Astrocyte of the cerebellum (primary cell): ENCODE measurements around the gene AQP12A.

Experiments used
- DNase-seq: peaks from one replicate; pipeline ENCODE4 v3.0.0-alpha.2; 2011; ENCODE audit warnings: low read depth
- H3K4me3 ChIP-seq: 2 replicates; pipeline ENCODE4 v1.5.1; 2011; ENCODE audit warnings: mild to moderate bottlenecking, low read depth, low read length, moderate library complexity
- CTCF ChIP-seq: IDR thresholded peaks from 2 replicates; pipeline ENCODE4 v1.5.1; 2012; ENCODE audit warnings: low read length, low read depth, moderate library complexity, mild to moderate bottlenecking; ENCODE audit errors: missing control alignments
- in situ Hi-C: cut with HindIII; loops from 2 replicates; pipeline ENCODE4 v1.10.0; 2017; ENCODE audit warnings: low sequenced_read_pairs

AQP12A gene

DNA sequence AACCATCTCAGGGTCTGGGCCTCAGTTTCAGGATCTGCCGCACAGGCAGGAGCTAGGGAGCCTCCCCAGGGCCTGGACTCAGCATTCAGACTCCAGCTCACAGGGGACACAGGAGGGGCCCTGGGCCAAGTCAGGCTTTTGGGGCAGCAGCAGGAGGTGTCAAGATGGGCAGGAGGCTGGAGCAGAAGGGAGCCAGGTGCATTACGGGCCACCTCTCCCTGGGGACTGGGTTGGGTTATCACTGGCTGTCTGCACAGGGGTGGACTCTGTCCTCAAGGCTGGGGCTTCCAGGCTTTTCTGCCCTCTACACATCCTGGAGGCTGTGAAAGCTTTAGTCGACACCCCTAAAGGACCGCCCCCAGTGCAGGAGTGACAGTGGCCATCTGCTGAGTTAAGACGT lies 20.0 kb downstream of the AQP12A start:
- H3K4me3 ChIP-seq, result no peak overlapping the region
- no peak for DNase-seq
- no peak for TF ChIP-seq CTCF
- in situ Hi-C loops, result no loop called here

GRCh38 chr2:240712121-240712520 lies 20.5 kb downstream of the AQP12A start:
- no peak for TF ChIP-seq CTCF
- in situ Hi-C loops, result no loop called here
- H3K4me3 ChIP-seq, result no peak overlapping the region
- no peak for DNase-seq

DNA sequence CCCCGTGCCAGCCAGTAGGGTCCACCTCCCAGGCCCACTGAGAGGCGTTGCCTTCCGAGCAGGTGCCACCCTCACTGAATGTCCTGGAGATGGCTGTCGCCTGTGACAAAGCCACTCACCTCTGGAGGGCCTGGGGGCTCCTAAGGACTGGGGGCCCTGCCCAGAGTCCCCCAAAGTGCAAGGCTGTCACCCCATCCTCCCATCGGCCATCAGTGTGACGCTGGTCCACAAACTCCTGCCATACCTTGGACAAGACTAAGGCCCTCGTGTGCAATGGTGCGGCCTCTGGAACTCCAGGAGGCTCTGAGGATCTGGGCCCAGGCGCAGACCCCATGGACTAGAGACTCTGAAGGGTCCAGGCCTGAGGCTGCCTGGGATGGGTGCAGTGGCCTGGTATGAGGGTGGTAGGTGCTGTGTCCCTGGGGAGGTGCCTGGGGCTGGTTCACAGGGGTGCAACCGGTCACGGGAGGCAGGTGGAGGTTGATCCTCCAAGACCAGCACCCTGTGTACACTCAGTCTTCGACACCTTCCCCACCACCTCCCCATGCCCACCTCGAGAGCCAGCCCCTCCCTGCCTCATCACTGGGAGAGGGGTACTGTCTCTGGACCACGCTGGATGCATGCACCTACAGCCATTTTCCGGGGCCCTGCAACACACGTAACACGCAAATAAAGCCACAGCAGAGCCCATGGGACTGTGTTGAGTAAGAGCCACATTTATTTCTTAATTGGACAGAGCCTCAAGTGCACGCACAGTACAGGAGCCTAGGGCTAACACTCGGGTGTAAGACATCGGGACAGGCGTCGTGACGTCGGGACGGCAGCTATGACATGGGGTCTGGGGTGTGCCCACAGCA lies 21.6 kb downstream of the AQP12A start:
- in situ Hi-C loops, result no loop called here
- no peak for DNase-seq
- no peak for TF ChIP-seq CTCF
- no peak overlapping the region for H3K4me3 ChIP-seq

GRCh38 chr2:240713928-240714746 lies 22.5 kb downstream of the AQP12A start:
- DNase-seq, result no peak
- no peak overlapping the region for H3K4me3 ChIP-seq
- no peak for TF ChIP-seq CTCF
- in situ Hi-C loops, result no loop called here

DNA sequence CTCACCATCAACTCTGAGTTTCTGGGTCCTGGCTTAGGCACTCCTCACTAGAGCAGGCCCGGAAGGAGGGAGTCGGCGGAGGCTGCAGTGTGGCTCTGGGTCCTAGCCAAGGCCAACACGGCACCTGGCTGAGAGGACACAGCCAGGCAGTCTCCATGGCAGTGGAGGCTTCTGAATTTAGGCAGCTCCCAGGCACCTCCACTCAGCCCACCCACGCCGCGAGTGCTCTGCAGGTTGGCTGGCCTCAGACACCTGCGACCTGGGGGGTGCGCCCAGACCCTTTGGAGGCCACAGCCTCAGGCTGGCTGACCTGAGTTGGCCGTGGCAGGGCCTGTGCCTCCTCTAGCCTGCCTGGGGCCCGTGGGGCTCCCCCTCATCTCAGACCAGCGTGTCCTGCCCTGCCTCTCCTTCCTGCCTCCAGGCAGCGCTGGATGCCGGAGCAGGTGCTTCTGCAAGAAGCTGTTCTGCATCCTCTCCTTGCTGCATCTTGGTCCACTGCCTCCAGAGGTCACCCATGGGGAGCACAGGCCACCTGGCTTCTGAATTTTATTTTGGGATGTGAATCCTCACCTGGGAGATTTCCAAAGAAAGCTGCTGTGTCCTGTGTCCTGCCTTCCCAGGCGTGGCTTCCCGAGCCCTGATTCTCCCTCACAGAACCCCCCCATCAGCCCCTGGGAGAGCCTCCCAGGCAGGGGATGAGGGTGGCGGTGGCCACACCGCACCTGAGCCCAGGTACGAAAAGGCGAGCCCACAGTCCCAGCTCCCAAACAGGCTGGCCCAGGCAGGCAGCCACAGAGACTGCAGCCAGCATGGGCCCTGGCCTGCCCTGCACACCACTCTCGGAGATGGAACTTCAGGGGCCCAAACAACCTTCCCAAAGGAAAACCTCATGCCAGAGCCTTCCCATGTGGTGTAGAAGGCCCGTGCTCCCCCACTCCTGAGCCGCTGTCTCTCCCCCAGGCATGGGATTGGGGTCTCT lies 23.4 kb downstream of the AQP12A start:
- TF ChIP-seq CTCF, result no peak
- DNase-seq, result no peak
- no peak overlapping the region for H3K4me3 ChIP-seq
- in situ Hi-C loops, result no loop called here
